HUDEP-2 (cell line): ENCODE measurements around the gene B9D1.
A peak's percentile ranks its signal among the peaks of the same experiment; 100 is the strongest.

Source experiments
- DNase-seq, 76 experiments: peaks; one replicate each; lab custom pipeline; 2025; ENCODE audit not compliant: unreplicated experiment in 76 of 76; lab: John Stamatoyannopoulos, UW

The B9D1 gene

DNA sequence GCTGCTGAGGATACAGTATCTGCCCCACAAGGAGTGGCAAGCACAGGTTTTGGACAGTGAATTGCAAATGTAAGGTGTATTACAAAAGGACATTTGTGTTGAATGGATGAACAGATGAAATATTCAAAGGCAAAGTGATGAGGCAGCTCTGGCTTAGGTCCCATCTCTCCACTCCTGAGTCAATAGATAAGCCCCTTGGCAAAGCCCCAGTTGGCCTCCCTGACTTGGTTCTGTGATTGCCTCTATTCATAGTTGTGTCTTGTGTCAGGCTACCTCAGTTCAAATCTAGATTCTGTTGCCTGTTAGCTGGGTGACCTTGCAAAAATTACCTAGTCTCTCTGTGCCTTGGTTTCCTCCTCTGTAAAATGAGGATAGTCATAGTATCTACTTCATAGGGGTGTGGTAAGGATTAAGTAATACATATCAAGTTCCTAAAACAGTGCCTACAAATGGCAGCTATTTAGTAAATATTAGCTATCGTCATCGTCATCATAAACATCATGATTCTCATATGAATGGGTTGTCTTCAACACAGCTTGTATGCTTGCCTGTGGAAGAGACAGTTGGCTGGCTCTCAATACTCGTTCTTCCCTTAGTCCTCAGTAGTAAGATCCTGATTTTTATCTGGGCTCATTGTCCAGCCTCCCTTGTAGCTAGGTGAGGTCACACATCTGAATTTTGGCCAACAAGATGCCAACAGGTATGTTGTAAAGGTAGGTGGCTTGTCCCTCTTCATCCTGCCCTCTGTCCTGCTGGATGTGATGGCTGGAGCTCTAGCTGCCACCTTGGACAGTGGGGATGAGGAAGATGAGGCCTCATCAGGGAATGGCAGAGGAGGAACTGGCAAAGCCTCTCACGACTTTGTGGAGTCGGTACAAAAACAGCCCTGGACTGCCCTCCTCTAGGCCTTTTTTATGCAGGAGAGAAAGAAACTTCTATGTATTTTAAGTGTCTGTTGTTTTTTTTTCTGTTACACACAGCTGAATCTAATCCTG is 26.6 kb upstream of the B9D1 start:
- DNase-seq = peak in 65 of 76 experiments; percentile 4 to 69 (median 31)

DNA sequence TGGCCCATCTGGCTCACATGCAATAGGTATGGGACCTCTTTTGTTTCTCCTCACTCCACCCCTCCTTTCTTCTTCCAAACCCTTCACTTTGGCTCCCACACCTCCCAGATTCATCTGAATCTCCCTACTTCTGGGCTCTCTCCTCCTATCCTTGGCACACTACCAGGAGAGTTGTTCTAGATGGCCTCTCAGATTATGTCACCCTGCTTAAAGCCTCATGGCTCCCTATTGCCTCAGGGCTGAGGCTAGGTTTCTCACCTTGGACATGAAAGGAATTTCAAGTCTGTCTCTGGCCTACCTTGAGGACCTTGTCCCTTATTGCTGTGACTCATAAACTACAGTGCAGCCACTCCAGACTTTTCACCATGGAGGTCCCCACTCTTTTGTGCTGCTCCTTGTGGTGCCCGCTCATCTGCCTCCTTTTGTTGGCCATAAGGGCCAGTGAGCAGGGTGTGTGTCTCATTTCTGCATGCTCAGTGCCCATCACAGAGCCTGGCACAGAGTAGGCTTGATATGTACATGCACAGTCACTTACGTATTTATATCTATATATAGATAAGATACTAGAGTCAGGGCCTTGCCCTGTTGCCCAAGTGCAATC is 25.5 kb upstream of the B9D1 start:
- peak in 1 of 76 experiments; percentile 11 for DNase-seq

DNA sequence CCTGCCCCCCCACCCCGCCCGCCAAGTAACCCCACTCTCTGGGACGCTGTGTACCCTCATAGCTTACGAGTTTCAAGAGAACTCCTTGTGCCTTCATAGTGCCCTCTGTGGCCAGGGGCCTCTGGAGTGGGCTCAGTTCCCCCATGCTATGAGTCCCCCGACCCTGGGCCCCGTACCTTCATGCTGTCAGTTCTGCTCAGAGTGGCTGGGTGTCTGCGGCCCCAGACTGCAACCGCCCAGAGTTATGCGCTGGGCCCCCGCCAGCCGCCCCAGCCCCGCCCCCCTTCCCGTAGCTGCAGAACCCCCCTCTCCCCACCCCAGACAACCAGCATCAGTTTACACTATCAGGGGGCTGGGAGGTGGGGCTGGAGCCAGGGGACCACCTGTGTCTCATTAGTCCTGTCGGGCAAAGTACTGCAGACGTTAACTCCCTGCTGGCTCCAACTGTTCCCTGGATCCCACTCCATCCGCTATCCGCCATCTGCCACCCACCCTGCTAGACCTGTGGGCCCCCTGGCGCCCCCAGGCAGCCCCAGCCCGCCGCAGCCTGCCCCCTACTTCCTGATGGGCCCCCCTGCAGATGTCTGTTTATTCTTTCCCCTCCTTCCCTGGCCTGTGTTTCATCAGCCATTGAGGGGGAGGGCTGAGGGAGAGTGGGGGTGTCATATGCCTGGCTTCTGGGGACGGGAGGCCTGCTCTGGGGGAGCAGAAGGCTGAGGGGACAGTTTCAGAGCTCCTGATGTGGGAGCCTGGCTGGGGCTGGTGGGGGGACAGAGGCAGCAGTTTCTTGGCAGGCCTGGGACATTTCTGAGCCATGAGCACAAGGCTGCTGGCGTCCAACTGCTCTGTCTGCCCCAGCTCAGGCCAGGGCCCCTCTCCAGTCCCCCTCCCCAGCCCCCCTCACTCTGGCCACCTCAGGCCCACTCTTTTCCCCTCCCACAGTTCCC is 24.7 kb upstream of the B9D1 start, which contains the start of gene MFAP4:
TSS of gene MFAP4 (minus strand) at position 217 of the 947 bp plus-strand sequence. CDS start at position 182, 35 bp downstream.
- DNase-seq = no peak

DNA sequence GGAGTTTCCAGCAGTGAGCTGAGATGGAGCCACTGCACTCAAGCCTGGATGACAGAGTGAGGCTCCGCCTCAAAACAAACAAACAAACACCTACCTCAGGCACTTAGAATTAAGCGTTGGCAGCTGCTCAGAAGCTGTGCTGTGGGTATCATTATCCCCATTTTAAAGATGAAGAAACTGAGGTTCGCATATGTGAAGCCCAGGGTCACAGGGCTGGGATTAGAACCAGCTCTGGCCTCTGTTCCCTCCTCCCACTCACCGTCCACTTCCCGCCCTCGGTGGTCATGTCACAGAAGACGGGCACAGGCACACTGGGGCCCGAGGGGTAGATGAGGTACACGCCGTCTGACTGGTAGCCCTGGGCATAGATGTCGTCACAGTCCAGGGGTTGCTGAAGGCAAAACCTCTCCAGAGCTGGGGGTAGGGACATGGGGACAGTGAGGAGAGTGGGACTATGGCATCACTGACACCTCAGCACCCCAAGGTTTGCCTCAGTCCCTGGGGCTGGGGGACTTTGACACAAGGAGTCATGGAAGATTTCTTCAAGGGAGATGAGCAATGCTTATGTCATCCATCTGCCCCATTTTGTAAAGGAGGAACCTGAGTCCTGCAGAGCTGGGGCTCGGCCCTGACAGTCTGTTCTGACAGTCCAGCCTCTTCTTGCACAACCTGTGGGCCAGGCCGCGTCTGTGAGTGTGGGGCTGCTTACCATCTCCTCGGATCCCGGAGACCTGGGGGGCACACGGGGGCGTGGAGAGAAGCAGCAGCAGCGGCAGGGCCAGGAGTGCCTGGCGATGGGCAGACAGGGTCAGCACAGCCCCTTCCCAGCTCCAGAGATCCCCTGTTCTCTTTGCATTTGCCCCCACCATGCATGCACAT is 23.8 kb upstream of the B9D1 start:
- no peak for DNase-seq

DNA sequence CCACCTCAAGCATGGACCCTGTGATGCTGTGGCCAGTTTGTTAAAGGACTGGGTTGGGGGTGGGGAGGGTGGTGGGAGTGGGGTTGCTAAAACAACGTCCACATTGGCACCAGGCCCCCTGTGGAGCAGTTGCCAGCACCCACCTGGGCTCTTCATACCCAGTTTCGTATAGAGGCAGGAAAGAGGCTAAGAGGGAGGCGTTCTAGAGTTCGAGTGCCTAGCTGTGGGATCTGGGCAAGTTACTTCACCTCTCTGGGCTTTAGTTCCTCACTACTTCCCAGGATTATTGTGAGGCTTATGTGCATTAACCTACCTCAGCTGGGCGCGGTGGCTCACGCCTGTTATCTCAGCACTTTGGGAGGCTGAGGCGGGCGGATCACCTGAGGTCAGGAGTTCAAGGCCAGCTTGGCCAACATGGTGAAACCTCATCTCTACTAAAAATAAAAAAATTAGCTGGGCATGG is 23.0 kb upstream of the B9D1 start:
- DNase-seq = no peak

DNA sequence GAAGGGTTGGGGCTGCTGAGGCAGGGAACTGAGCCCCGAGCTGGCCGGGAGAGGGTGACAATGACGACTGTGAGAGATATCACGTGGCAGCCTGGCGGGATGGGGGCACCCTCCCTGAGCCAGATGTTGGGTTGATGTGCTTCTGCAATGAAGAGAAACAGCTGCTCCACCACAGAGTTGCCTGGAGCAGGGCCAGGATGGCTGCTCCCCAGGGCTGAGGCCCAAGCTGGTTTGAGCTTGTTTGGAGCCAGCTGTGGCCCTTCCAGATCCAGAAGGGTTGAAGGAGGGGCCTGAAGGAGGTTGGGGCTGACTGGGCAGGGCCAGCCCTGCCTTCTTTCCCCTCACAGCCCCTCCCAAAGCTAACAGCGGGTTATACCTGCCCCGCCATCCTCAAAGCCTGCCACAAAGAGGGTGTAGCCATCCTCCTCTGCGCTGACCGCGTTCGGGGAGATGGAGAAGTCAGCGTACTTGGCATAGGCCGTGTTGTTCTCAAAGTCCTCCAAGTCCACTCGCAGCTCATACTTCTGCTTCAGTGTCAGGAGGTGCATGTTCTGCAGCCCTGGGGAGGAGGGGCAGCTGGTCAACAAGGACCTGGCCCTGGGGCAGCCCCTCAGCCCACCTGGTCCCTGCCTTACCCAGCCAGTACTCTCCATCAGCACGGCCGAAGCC is 22.3 kb upstream of the B9D1 start:
- peak in 75 of 76 experiments; percentile 30 to 95 (median 87) for DNase-seq

DNA sequence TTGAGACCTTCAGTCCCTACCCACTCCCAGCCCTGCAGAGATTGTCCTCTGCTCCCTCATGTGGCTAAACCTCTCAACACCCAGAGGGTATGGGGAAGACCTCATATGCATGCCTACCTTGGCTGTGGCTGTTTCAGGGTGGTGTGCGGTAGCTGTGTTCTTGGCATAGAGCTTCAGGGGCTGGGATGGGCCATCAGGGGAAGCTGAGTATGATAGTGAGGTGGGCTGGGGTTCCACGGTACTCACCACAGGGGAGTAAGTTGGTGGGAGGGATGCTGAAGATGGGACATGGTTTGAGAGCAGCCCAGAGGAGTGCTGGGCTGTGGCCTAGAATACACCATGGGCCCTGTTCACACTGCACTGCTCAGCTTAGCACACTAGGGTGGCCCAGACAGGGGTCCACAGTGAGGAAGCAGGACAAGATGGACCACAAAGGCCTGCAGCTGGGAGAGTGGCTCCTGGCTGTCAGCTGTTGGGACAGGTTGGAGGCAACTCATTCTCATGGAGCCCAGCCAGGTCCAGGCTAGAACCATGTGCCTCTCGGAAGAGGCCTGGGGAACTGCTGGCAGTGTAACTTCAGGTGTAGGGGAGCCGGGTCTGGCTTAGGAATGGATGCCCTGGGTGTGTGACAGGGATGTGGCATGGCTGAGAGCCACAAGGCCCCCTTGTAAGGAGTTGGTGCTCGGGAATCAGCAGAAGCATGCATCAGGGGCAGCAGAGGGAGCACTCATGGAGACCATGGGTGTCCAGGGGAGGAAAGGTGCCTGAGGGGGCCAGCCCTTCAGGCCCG is 21.4 kb upstream of the B9D1 start:
- no peak for DNase-seq

DNA sequence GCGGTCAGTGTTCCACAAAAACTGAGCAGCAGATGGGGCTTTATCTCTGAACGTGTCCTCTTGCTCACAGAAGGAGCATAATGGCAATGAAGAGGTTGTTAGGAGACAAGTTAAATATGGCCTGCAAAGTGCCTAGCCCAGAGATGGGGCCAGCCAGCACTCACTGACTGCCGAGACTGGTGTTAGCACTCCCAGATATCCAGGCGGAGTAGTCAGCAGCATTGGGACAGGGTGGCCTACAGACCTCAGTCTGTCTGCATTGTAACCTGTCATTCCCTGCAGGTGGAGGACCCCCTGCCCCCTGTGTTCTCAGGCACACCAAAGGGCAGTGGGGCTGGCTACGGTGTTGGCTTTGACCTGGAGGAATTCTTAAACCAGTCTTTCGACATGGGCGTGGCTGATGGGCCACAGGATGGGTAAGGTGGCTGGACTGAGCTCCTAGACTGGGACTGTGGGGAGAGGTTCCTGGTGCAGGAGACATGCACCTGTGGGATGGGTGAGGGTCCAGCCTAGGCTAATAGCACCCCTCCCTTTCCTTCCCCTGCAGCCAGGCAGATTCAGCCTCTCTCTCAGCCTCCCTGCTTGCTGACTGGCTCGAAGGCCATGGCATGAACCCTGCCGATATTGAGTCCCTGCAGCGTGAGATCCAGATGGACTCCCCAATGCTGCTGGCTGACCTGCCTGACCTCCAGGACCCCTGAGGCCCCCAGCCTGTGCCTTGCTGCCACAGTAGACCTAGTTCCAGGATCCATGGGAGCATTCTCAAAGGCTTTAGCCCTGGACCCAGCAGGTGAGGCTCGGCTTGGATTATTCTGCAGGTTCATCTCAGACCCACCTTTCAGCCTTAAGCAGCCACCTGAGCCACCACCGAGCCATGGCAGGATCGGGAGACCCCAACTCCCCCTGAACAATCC is 20.3 kb upstream of the B9D1 start:
- no peak for DNase-seq

DNA sequence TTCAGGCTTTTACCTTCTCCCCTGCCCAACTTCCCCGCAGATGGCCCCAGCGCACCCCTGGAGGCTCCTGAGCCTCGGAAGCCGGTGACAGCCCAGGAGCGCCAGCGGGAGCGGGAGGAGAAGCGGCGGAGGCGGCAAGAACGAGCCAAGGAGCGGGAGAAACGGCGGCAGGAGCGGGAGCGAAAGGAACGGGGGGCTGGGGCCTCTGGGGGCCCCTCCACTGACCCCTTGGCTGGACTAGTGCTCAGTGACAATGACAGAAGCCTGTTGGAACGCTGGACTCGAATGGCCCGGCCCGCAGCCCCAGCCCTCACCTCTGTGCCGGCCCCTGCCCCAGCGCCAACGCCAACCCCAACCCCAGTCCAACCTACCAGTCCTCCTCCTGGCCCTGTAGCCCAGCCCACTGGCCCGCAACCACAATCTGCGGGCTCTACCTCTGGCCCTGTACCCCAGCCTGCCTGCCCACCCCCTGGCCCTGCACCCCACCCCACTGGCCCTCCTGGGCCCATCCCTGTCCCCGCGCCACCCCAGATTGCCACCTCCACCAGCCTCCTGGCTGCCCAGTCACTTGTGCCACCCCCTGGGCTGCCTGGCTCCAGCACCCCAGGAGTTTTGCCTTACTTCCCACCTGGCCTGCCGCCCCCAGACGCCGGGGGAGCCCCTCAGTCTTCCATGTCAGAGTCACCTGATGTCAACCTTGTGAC is 19.4 kb upstream of the B9D1 start:
- no peak for DNase-seq

DNA sequence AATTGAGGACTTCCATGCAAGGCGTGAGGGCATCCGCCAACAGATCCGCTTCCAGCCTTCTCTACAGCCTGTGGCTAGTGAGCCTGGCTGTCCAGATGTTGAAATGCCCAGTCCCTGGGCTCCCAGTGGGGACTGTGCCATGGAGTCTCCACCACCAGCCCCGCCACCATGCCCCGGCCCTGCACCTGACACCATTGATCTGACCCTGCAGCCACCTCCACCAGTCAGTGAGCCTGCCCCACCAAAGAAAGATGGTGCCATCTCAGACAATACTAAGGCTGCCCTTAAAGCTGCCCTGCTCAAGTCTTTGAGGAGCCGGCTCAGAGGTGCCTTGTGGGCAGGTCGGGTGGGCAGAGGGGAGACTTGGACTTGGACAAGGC is 18.8 kb upstream of the B9D1 start:
- DNase-seq = no peak

DNA sequence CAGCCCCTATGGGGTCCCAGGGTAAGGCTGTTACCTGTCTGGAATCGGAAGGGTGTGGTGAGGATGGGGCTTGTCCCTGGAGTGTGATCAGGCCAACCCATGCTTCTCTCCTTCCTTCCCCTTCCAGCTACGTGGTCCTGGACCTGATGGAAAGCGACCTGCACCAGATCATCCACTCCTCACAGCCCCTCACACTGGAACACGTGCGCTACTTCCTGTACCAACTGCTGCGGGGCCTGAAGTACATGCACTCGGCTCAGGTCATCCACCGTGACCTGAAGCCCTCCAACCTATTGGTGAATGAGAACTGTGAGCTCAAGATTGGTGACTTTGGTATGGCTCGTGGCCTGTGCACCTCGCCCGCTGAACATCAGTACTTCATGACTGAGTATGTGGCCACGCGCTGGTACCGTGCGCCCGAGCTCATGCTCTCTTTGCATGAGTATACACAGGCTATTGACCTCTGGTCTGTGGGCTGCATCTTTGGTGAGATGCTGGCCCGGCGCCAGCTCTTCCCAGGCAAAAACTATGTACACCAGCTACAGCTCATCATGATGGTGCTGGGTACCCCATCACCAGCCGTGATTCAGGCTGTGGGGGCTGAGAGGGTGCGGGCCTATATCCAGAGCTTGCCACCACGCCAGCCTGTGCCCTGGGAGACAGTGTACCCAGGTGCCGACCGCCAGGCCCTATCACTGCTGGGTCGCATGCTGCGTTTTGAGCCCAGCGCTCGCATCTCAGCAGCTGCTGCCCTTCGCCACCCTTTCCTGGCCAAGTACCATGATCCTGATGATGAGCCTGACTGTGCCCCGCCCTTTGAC is 18.2 kb upstream of the B9D1 start:
- DNase-seq = no peak

DNA sequence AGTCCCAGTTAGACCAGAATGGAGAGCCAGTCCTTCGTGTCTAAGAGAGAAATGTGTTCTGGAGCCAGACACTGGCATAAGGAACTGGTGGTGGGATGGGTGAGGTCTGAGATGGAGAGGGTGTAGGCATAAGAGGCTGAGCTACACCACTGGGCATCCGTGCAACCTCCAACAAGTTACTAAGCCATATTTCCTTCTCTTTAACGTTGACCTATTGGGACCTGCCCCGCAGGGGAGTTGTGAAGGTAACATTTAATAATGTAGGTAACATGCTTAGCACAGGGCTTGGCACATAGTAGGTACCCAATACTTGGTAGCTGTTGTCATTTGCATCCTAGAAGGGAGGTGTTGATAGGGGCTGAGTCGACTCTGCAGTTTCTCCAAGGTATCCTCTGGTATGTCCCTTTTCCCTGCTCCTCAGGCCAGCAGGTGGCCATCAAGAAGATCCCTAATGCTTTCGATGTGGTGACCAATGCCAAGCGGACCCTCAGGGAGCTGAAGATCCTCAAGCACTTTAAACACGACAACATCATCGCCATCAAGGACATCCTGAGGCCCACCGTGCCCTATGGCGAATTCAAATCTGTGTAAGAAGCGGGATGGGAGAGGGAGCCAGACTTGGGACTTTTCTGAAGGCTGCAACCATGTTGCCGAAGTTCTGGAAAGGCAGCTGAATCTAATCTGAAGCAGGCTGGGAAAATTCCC is 17.0 kb upstream of the B9D1 start:
- no peak for DNase-seq

DNA sequence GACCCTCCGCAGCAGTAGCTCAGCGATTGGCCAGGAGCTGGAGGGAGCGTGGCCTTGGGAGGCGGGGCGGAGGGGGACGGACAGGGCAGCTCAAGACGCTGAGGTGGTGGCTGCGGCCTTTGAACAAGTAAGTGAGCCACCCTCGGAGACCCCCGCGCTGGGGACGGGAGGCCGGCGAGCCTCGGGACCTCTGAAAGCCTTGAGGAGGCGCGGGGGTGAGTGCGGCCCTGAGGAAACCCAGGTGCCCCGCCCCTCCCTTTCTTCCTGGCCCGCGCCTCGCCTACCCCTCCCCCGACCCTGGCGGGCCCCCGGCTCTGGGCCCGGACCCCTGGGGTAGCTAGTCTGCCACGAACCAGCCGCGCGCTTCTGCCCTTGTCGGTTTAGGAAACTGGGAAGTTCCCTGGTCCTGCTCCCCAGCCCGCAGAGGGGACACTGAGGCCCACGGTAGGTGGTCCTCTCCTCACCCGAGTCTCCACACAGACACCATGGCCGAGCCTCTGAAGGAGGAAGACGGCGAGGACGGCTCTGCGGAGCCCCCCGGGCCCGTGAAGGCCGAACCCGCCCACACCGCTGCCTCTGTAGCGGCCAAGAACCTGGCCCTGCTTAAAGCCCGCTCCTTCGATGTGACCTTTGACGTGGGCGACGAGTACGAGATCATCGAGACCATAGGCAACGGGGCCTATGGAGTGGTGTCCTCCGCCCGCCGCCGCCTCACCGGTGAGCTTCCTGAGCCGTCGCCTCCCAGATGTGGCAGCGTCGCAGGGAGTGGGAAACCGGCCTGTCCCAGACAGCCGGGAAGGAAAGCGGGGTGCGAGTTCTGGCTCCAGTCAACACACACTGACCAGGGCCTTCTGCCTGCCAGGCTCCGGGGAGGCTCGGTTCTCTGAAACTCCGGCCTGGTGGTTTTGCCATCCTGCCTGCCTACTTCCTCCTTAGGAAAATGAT is 16.2 kb upstream of the B9D1 start, which contains the start of gene MAPK7:
TSS of gene MAPK7 (plus strand) at position 83 of the 945 bp plus-strand sequence. CDS start at position 486, 403 bp downstream.
- peak in 3 of 76 experiments; percentile 37 to 58 (median 57) for DNase-seq
